GM18873 (cell line): ENCODE results near the gene LINGO3.

Source experiments
- ATAC-seq: cut with Tn5 transposase; IDR thresholded peaks from one replicate; pipeline ENCODE4 v1.9.1; 2021; ENCODE audit warnings: mild to moderate bottlenecking, moderate library complexity, moderate number of reproducible peaks; ENCODE audit not compliant: unreplicated experiment, low FRiP score

LINGO3 gene

GRCh38 chr19:2309734-2310362 lies 1.9 kb upstream of the LINGO3 start:
- no peak for ATAC-seq

- ATAC-seq: no peak
Observed at GRCh38 chr19:2307518-2308012, 389 bp downstream of the LINGO3 start.

GRCh38 chr19:2306971-2307370 lies 983 bp downstream of the LINGO3 start:
- no peak for ATAC-seq

GRCh38 chr19:2306281-2306806 lies 1.6 kb downstream of the LINGO3 start:
- no peak for ATAC-seq

- no peak for ATAC-seq
Observed at GRCh38 chr19:2305452-2306280, 2.3 kb downstream of the LINGO3 start.

- ATAC-seq: no peak
Observed at GRCh38 chr19:2303211-2303798, 4.6 kb downstream of the LINGO3 start.

GRCh38 chr19:2302319-2303210 lies 5.4 kb downstream of the LINGO3 start:
- no peak for ATAC-seq

- ATAC-seq: no peak
Observed at GRCh38 chr19:2300533-2300932, 7.4 kb downstream of the LINGO3 start.

GRCh38 chr19:2296141-2296540 lies 11.8 kb downstream of the LINGO3 start:
- no peak for ATAC-seq

GRCh38 chr19:2294687-2295335 lies 13.1 kb downstream of the LINGO3 start:
- no peak for ATAC-seq

- no peak for ATAC-seq
Observed at GRCh38 chr19:2291185-2291751, 16.7 kb downstream of the LINGO3 start.

- no peak for ATAC-seq
Observed at GRCh38 chr19:2290441-2291184, 17.3 kb downstream of the LINGO3 start.

GRCh38 chr19:2289714-2290435 lies 18.1 kb downstream of the LINGO3 start:
- ATAC-seq: no peak

- ATAC-seq: no peak
Observed at GRCh38 chr19:2288818-2289713, 18.9 kb downstream of the LINGO3 start.

- no peak for ATAC-seq
Observed at GRCh38 chr19:2288338-2288817, 19.6 kb downstream of the LINGO3 start.

GRCh38 chr19:2287585-2288337 lies 20.2 kb downstream of the LINGO3 start:
- ATAC-seq: no peak
